Lower lobe of right lung (tissue), 2 donors: ENCODE data around the gene PRSS48. TPM values are rescaled to one million over a fixed set of nuclear protein-coding genes. Genes with fewer than 3 reads are reported as not detected.
"Not testable (repeated sequence)": the region's sequence is repeated elsewhere in the genome, so short reads cannot be mapped to it uniquely, and the experiment has no call there.

Experiments used
- ATAC-seq, 2 donors: fragments of 200-7000 bp; cut with Tn5 transposase; one replicate each; pipeline ENCODE4 v1.9.1; 2020 to 2022; ENCODE audit warnings: mild to moderate bottlenecking in 2 of 2, moderate library complexity in 2 of 2
- DNase-seq: peaks from one replicate; pipeline ENCODE4 v3.0.0-alpha.2; 2020
- H3K27ac ChIP-seq: fragments of 200-600 bp; one replicate; pipeline ENCODE4 v1.8.0; 2022
- H3K27me3 ChIP-seq: fragments of 200-600 bp; one replicate; pipeline ENCODE4 v1.8.0; 2022; ENCODE audit warnings: low read depth
- H3K36me3 ChIP-seq: fragments of 200-600 bp; one replicate; pipeline ENCODE4 v1.8.0; 2022; ENCODE audit warnings: mild to moderate bottlenecking
- H3K4me1 ChIP-seq: fragments of 200-600 bp; one replicate; pipeline ENCODE4 v1.8.0; 2022
- H3K4me3 ChIP-seq: fragments of 200-600 bp; one replicate; pipeline ENCODE4 v1.8.0; 2022; ENCODE audit warnings: mild to moderate bottlenecking
- H3K9me3 ChIP-seq: fragments of 200-600 bp; one replicate; pipeline ENCODE4 v1.8.0; 2022
- CTCF ChIP-seq: fragments of 200-600 bp; IDR thresholded peaks from one replicate; pipeline ENCODE4 v1.8.0; 2022; ENCODE audit warnings: antibody characterized with exemption, mild to moderate bottlenecking
- intact Hi-C: fragments of 100-400 bp; cut with DNase I; formaldehyde crosslinking; loops from one replicate; pipeline ENCODE4 v1.11.0; 2022
- total RNA-seq: library from RNA; stranded (reverse); fragmentation: NEBNext Ultra II Directional; extraction: Animal tissue kit (Norgen Biotek cat#: 25700); gene quantifications from one replicate; pipeline ENCODE4 v1.2.1, GENCODE V29; 2021
- donor health status: DM: no; HTN: yes; CAD: no; lungs with severe emphysema.

Gene PRSS48
- total RNA-seq, 1 donor from 2014 or later, result not detected

DNA sequence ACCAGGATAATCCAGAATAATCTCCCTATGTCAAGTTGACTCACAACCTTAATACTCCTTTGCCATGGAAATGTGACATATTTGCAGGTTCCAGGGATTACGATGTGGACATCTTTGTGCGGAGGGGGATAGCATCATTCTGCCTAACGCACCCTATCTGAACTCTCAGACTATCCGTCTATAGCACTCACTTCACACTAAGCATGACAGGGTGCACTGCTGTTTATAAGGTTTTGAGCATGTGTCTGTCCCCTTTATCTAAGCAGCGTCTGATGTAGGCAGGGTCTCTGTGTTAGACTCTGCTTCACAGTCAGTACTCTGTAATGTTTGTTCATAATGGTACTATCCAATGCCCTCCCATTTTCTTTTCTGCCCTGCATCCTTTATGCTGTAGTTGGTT, 43.4 kb upstream of the PRSS48 start:
- H3K4me3 ChIP-seq, result no peak overlapping the region
- intact Hi-C loops, result no loop called here
- no peak for TF ChIP-seq CTCF
- no peak overlapping the region for H3K27ac ChIP-seq
- ATAC-seq, result no peak
- H3K36me3 ChIP-seq, result no peaks in the 10 kb centered on the region
- peaks cover 9% of the 10 kb centered on the region for H3K4me1 ChIP-seq
- no peaks in the 10 kb centered on the region for H3K9me3 ChIP-seq
- DNase-seq, result no peak
- no peaks in the 10 kb centered on the region for H3K27me3 ChIP-seq

- H3K9me3 ChIP-seq, DNase-seq, H3K4me3 ChIP-seq, H3K27me3 ChIP-seq, ATAC-seq, intact Hi-C loops, H3K36me3 ChIP-seq, H3K27ac ChIP-seq: not testable (repeated sequence)
- H3K4me1 ChIP-seq, result peaks cover 14% of the 10 kb centered on the region
Measured at GRCh38 chr4:151235373-151235772, 41.6 kb upstream of the PRSS48 start.

- intact Hi-C loops, result no loop called here
- Histone ChIP-seq H3K4me3 (no peak overlapping the region), H3K27me3 (no peaks in the 10 kb centered on the region), H3K36me3 (no peaks in the 10 kb centered on the region), H3K9me3 (no peaks in the 10 kb centered on the region), H3K27ac (no peak overlapping the region), H3K4me1 (peaks cover 14% of the 10 kb centered on the region)
- no peak for TF ChIP-seq CTCF
- DNase-seq (no peak), ATAC-seq (peak in 1 of 2 donors; percentile 29)
Measured at GRCh38 chr4:151236036-151236435, 40.9 kb upstream of the PRSS48 start.

- intact Hi-C loops, result no loop called here
- TF ChIP-seq CTCF, result no peak
- H3K4me3 ChIP-seq, result no peak overlapping the region
- H3K27me3 ChIP-seq, result no peaks in the 10 kb centered on the region
- no peaks in the 10 kb centered on the region for H3K36me3 ChIP-seq
- peaks cover 14% of the 10 kb centered on the region for H3K4me1 ChIP-seq
- no peak overlapping the region for H3K27ac ChIP-seq
- H3K9me3 ChIP-seq, result no peaks in the 10 kb centered on the region
- ATAC-seq (no peak), DNase-seq (no peak)
Measured at GRCh38 chr4:151238477-151238876, 38.5 kb upstream of the PRSS48 start.

- intact Hi-C loops, result no loop called here
- ATAC-seq, result no peak
- no peak for TF ChIP-seq CTCF
- H3K9me3 ChIP-seq, result no peaks in the 10 kb centered on the region
- no peak overlapping the region for H3K4me3 ChIP-seq
- H3K4me1 ChIP-seq, result peaks cover 14% of the 10 kb centered on the region
- H3K27me3 ChIP-seq, result no peaks in the 10 kb centered on the region
- no peak overlapping the region for H3K27ac ChIP-seq
- no peak for DNase-seq
- H3K36me3 ChIP-seq, result no peaks in the 10 kb centered on the region
Measured at GRCh38 chr4:151239608-151240007, 37.4 kb upstream of the PRSS48 start.

DNA sequence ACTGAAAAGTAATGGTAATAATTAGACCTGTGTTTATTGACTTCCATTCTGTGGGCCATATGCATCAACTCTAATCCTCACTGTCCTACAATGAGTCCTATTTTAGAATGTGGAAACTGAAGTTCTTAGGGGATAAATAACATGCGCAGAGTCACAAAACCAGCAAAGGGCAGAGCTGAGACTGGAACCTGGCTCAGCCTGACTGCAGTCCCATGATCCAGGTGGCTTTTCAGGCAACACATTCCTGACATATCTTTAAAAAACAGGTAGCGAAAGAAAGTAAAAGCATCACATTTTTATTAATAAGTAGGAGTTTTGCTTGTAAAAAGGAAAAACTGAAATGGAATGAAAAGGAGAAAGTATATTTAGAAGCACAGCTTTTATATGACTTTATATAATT, 34.7 kb upstream of the PRSS48 start:
- no peak for DNase-seq
- Histone ChIP-seq H3K27ac (no peak overlapping the region), H3K27me3 (no peaks in the 10 kb centered on the region), H3K9me3 (no peaks in the 10 kb centered on the region), H3K4me3 (no peak overlapping the region), H3K36me3 (no peaks in the 10 kb centered on the region), H3K4me1 (peaks cover 14% of the 10 kb centered on the region)
- TF ChIP-seq CTCF, result no peak
- no peak for ATAC-seq
- intact Hi-C loops, result no loop called here
